Gastroesophageal sphincter (tissue), 4 donors: Measurements from ENCODE around the gene ADAD2. TPM values are rescaled to one million over a fixed set of nuclear protein-coding genes. Genes with fewer than 3 reads are reported as not detected.

Experiments
- ATAC-seq: fragments of 150-250 bp; one replicate; pipeline ENCODE4 v1.9.1; 2016; ENCODE audit warnings: mild to moderate bottlenecking, moderate library complexity
- H3K27ac ChIP-seq, 4 donors: fragments of 200-600 bp; sonication (generic) in 3 of 4; 1 replicate in 3 of 4; 2 replicates in 1 of 4; pipeline ENCODE4 v1.5.1; 2016 to 2019
- H3K27me3 ChIP-seq: fragments of 200-600 bp; sonication (generic); one replicate; pipeline ENCODE4 v1.5.1; 2019
- H3K36me3 ChIP-seq, 2 donors: fragments of 200-600 bp; sonication (generic); one replicate each; pipeline ENCODE4 v1.5.1; 2019; ENCODE audit warnings: control low read depth in 1 of 2
- H3K4me1 ChIP-seq, 3 donors: fragments of 200-600 bp; sonication (generic); 1 replicate in 2 of 3; 2 replicates in 1 of 3; pipeline ENCODE4 v1.5.1; 2016 to 2019; ENCODE audit warnings: control low read depth in 2 of 3
- H3K4me3 ChIP-seq, 2 donors: fragments of 200-600 bp; sonication (generic); one replicate each; pipeline ENCODE4 v1.5.1; 2019; ENCODE audit warnings: mild to moderate bottlenecking in 1 of 2, moderate library complexity in 1 of 2
- H3K9me3 ChIP-seq, 3 donors: fragments of 200-600 bp; sonication (generic); one replicate each; pipeline ENCODE4 v1.5.1; 2017 to 2019; ENCODE audit warnings: control low read depth in 2 of 3
- CTCF ChIP-seq, 4 experiments: fragments of 200-600 bp in 2 of 4; fragments of 450-650 bp in 2 of 4; sonication (generic) in 1 of 4; IDR thresholded peaks; one replicate each; pipeline ENCODE4 v1.5.1; 2017 to 2019; ENCODE audit warnings: antibody characterized with exemption in 4 of 4, mild to moderate bottlenecking in 2 of 4, moderate library complexity in 2 of 4
- EP300 ChIP-seq: sonication (generic); formaldehyde crosslinking; IDR thresholded peaks from one replicate; pipeline ENCODE4 v1.6.1; 2017; ENCODE audit warnings: antibody characterized with exemption, mild to moderate bottlenecking
- POLR2A ChIP-seq, 2 donors: fragments of 450-650 bp; IDR thresholded peaks; one replicate each; pipeline ENCODE4 v1.6.1; 2017; ENCODE audit warnings: antibody characterized with exemption in 2 of 2, mild to moderate bottlenecking in 2 of 2, moderate library complexity in 1 of 2
- POLR2AphosphoS5 ChIP-seq: sonication (generic); formaldehyde crosslinking; IDR thresholded peaks from one replicate; pipeline ENCODE4 v1.6.1; 2017; ENCODE audit warnings: antibody characterized with exemption
- WGBS, 2 donors: methylation state at CpG; one replicate each; pipeline ENCODE4 v1.1.5; 2018; ENCODE audit warnings: low coverage in 1 of 2; 5-methylcytosine and 5-hydroxymethylcytosine counted together
- total RNA-seq, 4 donors: library from RNA; depleted of rRNA; stranded (reverse); fragments of >200 nt; gene quantifications; one replicate each; pipeline ENCODE4 v1.1.0, GENCODE V29; 2016

The ADAD2 gene
- total RNA-seq, 4 donors from 2014 or later: 0.27 to 0.47 (median 0.31) TPM; not detected in 1

DNA sequence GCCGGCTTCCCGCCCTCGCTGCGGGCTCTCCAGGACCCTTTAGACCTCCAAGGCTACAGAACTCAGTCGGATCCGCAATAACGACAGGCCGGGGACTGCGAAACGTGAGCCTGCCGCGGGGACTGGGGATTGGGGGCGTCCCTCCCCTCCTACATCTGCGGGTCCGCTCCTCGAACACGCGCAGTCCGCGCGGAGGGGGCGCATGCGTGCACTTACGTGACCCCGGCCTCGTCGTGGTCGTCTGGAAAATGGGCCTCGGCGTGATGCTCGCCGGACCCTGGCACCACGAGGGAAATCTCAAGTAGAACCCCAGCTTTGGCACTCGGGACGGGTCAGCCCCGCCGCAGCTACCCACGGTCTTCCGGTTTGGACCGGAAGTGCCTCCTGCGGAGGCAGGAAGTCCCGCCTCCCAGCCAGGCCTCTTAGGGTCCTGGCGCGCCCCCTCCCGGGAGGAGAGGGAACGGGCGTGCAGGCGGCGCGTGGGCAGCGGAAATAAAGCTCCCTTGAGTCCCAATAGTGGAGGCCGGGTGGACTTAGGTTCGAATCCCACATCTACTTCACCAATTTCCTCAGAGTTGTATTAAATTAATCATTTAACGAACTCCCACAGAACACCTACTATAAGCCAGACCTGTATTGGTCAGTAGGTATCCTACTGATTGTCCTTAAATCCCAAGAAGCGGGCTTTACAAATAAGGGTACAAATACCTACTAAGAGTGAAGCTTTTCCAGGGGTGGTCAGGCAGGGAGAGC, 4.1 kb upstream of the ADAD2 start, which contains the start of gene TAF1C:
Gene TAF1C (minus strand): TSS at position 373 of the 753 bp plus-strand sequence. CDS start 2,069 bp downstream, outside the sequence.
- H3K4me1 ChIP-seq: peaks cover 0 to 39% (median 3%) of the 10 kb centered on the region in 3 donors
- 0 to 40% methylated on average over 1 to 2 of the region's 55 CpGs for WGBS, 2 donors
- peaks cover 0 to 33% of the 10 kb centered on the region in 2 donors for H3K36me3 ChIP-seq
- H3K4me3 ChIP-seq: peak within 1 kb of the TSS; percentile 92 to 94
- no peaks in the 10 kb centered on the region for H3K9me3 ChIP-seq
- H3K27ac ChIP-seq: peak within 1 kb of the TSS; percentile 29 to 86 (median 80)
- peak; percentile 97 for ATAC-seq
- TF ChIP-seq POLR2AphosphoS5: peak; percentile 84
- no peak for TF ChIP-seq EP300
- TF ChIP-seq POLR2A (IDR thresholded peaks at IDR 0.05): peak in 1 of 2 donors; percentile 55
- peak in 3 of 4 experiments; percentile 91 to 99 (median 91) for TF ChIP-seq CTCF (IDR thresholded peaks at IDR 0.05)
- H3K27me3 ChIP-seq: no peaks in the 10 kb centered on the region

GRCh38 chr16:84191466-84191865, 509 bp downstream of the ADAD2 start:
- H3K27ac ChIP-seq: no peak overlapping the region
- H3K4me1 ChIP-seq: peaks cover 0 to 5% (median 0%) of the 10 kb centered on the region in 3 donors
- WGBS, 2 donors: no CpG with 5 or more reads among the region's 16 CpGs
- ATAC-seq: no peak
- TF ChIP-seq EP300 (no peak), POLR2AphosphoS5 (no peak), POLR2A (IDR thresholded peaks at IDR 0.05) (no peak), CTCF (IDR thresholded peaks at IDR 0.05) (no peak)
- no peak overlapping the region for H3K4me3 ChIP-seq
- H3K36me3 ChIP-seq: no peaks in the 10 kb centered on the region
- no peaks in the 10 kb centered on the region for H3K9me3 ChIP-seq
- peaks cover 22% of the 10 kb centered on the region for H3K27me3 ChIP-seq

DNA sequence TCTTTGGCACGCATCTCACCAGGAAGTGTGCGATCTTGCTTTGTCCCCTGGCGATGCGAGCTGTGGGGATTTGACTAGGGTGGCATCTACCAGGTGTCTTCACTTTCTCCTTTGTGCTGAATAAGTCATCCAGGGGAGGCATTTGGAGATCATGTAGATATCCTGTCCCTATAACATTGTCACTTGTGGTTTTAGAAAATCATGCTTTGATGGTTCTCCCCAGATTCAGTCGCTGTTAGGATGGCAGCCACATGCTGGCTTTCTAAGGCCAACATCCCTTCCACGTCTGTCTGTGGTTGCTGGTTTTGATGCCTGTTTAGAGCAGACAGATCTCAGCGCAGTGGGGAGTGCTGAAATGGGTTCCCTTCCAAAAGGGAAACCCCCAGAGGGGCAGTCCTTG, 2.5 kb downstream of the ADAD2 start:
- Histone ChIP-seq H3K4me3 (no peak overlapping the region), H3K36me3 (no peaks in the 10 kb centered on the region), H3K9me3 (no peaks in the 10 kb centered on the region), H3K4me1 (no peaks in the 10 kb centered on the region), H3K27me3 (peaks cover 34% of the 10 kb centered on the region), H3K27ac (no peak overlapping the region)
- TF ChIP-seq CTCF (IDR thresholded peaks at IDR 0.05) (no peak), EP300 (no peak), POLR2AphosphoS5 (no peak), POLR2A (IDR thresholded peaks at IDR 0.05) (no peak)
- 90 to 92% methylated on average over 4 to 7 of the region's 7 CpGs for WGBS, 2 donors
- no peak for ATAC-seq

GRCh38 chr16:84194018-84194417, 3.1 kb downstream of the ADAD2 start:
- no peaks in the 10 kb centered on the region for H3K36me3 ChIP-seq
- H3K4me3 ChIP-seq: no peak overlapping the region
- 76 to 89% methylated on average over 6 to 7 of the region's 11 CpGs for WGBS, 2 donors
- TF ChIP-seq POLR2A (IDR thresholded peaks at IDR 0.05): no peak
- TF ChIP-seq CTCF (IDR thresholded peaks at IDR 0.05): no peak
- no peak for TF ChIP-seq EP300
- TF ChIP-seq POLR2AphosphoS5: no peak
- no peak for ATAC-seq
- H3K27me3 ChIP-seq: peaks cover 34% of the 10 kb centered on the region
- H3K9me3 ChIP-seq: no peaks in the 10 kb centered on the region
- H3K27ac ChIP-seq: no peak overlapping the region
- no peaks in the 10 kb centered on the region for H3K4me1 ChIP-seq
